GM06990 (cell line): ENCODE data around the gene AUTS2.

Experiments
- DNase-seq: peaks from one replicate; pipeline ENCODE4 v3.0.0-alpha.2; 2011; ENCODE audit not compliant: insufficient read length; ENCODE audit errors: extremely low read depth
- H3K27me3 ChIP-seq: replicated peaks from 2 replicates; pipeline ENCODE4 v1.6.0; 2011; ENCODE audit warnings: low read length; ENCODE audit not compliant: control insufficient read depth, insufficient read depth
- H3K36me3 ChIP-seq: 2 replicates; pipeline ENCODE4 v1.5.1; 2011; ENCODE audit warnings: low read length; ENCODE audit not compliant: control insufficient read depth, insufficient read depth
- H3K4me3 ChIP-seq: replicated peaks from 2 replicates; pipeline ENCODE4 v1.5.1; 2011; ENCODE audit warnings: low read depth, mild to moderate bottlenecking, control low read depth, low read length
- TF ChIP-seq, protein P1 (sequence below): IDR thresholded peaks from 2 replicates; pipeline ENCODE4 v1.5.1; 2011; ENCODE audit warnings: low read length, control low read depth, mild to moderate bottlenecking, inconsistent platforms; ENCODE audit not compliant: insufficient read depth, poor library complexity, severe bottlenecking

The AUTS2 gene

DNA sequence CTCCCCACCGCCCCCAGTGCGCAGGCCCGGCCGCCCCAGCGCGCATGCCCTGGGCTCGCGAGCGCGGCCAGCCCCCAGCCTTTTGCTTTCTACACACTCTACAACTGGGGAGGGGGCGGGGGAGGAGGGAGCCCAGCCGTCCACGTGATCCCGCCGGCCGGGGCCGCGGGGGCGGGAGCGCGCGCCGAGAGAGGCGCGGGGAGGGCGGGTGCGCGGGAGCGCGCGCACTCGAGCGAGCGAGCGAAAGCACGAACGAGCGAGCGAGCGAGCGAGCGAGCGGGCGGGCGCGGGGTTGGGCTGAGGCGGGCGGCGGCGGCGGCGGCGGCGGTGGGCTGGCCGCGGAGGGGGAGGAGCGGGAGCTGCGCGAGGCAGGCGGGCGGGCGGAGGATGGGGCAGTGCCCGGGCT is at the start of gene AUTS2:
AUTS2 (plus strand) TSS at position 395 of the 406 bp plus-strand sequence. CDS start 1,179 bp downstream, outside the sequence.
- H3K27me3 ChIP-seq: no peaks in the 10 kb centered on the region
- no peaks in the 10 kb centered on the region for H3K36me3 ChIP-seq
- TF ChIP-seq, protein P1, sequence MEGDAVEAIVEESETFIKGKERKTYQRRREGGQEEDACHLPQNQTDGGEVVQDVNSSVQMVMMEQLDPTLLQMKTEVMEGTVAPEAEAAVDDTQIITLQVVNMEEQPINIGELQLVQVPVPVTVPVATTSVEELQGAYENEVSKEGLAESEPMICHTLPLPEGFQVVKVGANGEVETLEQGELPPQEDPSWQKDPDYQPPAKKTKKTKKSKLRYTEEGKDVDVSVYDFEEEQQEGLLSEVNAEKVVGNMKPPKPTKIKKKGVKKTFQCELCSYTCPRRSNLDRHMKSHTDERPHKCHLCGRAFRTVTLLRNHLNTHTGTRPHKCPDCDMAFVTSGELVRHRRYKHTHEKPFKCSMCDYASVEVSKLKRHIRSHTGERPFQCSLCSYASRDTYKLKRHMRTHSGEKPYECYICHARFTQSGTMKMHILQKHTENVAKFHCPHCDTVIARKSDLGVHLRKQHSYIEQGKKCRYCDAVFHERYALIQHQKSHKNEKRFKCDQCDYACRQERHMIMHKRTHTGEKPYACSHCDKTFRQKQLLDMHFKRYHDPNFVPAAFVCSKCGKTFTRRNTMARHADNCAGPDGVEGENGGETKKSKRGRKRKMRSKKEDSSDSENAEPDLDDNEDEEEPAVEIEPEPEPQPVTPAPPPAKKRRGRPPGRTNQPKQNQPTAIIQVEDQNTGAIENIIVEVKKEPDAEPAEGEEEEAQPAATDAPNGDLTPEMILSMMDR: no peak
- H3K4me3 ChIP-seq: peak within 1 kb of the TSS; percentile 61
- DNase-seq: peak; percentile 91

DNA sequence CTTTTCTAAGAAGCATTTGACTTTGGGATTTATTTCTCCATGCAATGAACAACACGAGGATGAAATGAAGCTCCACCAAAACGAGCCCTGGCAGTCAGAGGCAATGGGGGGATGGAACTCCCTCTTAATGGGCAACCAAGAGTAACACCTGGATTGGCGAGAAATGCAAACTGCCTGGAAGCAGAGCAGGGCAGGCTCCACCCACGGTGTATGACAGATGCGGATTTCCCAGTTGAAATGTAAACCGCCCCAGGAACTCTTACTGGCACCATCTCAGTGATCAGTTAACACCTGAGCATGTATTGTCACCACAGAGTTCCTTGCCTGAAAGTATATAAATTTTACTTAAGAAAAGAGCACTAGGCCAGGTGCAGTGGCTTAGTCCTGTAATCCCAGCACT is 47.3 kb upstream of the AUTS2 start:
- no peak for DNase-seq
- TF ChIP-seq, protein P1: no peak
- Histone ChIP-seq H3K36me3 (no peaks in the 10 kb centered on the region), H3K27me3 (no peaks in the 10 kb centered on the region), H3K4me3 (no peak overlapping the region)

DNA sequence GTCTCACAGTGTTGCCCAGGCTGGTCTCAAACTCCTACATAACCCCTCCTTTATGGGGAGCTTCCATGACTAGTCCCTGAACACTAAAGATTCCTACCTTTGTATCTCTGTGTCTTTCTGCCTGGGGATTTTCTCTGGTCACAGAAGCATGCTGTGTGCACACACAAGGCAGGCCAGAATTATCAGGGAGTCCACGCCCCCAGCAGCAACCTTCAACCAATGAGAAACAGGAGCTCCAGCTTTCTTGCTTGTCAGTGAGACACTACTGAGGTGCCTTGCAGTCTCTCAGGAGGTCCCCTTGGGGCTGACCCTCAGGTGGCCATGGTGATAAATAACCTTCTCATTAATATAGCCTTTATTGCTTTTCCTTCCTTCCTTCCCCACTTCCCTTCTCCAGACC is 45.1 kb upstream of the AUTS2 start:
- Histone ChIP-seq H3K36me3 (no peaks in the 10 kb centered on the region), H3K27me3 (no peaks in the 10 kb centered on the region), H3K4me3 (no peak overlapping the region)
- TF ChIP-seq, protein P1: no peak
- DNase-seq: no peak

DNA sequence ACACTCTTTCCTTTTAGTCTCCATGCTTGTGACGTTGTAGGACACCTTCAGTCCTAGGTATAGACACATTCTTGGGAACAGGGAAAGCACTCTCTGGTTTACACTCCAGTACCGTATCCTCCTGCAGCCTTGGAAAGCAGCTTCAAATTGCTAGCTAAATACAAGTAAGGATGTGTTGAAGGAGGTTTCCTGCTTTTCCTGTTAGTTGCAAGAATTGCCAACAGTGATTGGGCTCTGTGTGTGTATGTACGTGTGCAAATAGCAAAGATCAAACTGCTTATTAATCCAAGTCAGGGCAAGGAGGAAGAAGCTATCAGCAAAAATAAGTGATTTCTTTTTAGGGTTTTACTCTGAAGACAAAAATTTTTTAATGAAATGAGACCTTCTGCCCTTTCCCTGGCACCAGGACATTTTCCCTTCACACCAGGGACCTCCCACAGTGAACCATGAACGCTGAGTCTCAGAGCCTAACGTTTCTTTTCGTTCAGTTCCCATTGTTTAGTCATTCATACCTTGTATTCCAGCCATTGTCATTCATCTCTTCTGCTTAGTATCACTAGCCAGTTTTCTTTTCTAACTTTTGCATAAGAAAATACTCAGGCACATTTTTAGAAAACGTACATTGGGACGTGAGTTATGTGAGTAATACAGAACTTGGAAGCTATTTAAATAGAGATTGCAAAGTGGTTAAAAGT is 36.9 kb upstream of the AUTS2 start:
- Histone ChIP-seq H3K4me3 (no peak overlapping the region), H3K36me3 (no peaks in the 10 kb centered on the region), H3K27me3 (no peaks in the 10 kb centered on the region)
- DNase-seq: no peak
- TF ChIP-seq, protein P1: no peak

DNA sequence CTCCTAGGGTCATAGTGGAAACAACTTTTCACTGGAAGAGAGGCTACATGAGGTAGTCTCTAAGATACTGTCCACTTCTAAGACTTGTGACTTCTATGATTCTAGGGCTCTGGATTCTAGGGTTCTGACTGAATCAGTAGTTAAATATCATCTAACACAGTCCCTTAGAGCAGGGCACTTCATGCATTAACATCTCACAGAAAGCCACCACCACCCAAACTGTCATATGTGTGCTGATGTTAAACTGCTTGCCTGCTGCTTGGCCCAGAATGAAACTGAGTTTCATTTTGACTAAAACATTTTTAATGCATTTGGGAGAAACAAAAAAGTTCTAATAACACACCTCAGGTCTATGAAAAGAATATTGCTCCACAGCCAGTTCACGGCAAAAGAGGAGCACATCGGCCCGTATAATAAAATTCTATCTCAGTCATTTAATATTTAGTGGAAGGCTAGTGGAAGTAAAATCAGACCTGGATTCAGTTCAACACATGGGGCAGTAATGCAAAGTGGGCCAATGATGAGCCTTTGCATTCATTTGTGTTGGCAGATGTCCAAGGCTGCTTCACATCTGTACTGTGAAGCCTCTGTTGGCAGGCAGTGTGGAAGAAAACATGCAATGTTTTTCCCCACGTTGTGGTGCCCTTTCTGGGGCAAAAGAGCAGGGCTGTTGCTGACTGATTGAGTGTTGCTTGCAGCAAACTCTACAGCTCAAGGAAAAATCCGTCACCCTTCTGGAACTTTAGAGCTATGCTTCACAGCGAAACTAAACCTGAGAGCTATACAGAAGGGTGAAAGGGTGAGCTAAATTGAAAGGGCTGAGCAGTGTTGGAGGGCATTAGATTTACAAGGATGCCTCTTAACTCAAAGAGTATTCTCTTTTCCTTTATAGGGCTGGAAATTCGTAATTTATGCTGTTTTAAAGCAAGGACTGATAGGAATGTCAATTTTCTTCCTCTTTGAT is 33.5 kb upstream of the AUTS2 start:
- TF ChIP-seq, protein P1: no peak
- peak; percentile 38 for DNase-seq
- no peaks in the 10 kb centered on the region for H3K36me3 ChIP-seq
- H3K27me3 ChIP-seq: no peaks in the 10 kb centered on the region
- H3K4me3 ChIP-seq: peak overlapping the region; percentile 8; the same call in 1 of the 2 replicates
